NCI-H446 treated with DMSO at 0.1 percent for 48 hours (cell line): ENCODE measurements around the gene ERBB3.
A peak's percentile ranks its signal among the peaks of the same experiment; 100 is the strongest.

Experiments used
- DNase-seq: peaks from one replicate; lab custom pipeline; 2025; lab: John Stamatoyannopoulos, UW

The ERBB3 gene

DNA sequence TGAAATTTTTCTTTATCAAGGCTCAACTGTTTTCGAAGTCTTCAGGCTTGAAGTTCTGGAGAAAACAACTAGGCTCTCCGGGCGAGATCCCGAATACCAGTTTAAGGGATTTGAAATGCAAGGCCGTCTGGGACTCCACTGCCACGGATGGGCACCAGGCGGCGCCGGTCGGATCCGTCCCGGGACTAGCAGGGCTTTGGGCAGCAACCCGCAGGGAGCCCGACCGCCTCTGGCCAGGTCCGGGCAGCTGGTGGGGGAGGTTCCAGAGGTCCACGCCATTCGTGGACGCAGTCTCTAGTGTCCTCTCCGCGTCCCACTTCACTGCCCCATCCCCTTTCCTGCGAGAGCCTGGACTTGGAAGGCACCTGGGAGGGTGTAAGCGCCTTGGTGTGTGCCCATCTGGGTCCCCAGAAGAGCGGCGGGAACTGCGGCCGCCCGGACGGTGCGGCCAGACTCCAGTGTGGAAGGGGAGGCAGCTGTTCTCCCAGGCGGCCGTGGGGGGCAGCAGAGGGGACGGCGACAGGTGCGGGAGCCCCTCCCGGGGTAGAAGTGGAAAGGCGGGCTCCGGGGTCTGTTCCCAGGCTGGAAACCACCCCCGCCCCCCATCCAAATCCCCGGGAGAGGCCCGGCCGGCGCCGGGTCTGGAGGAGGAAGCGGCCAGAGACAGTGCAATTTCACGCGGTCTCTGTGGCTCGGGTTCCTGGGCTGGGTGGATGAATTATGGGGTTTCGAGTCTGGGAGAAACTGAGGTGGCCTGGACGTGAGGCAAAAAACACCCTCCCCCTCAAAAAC is 838 bp upstream of the ERBB3 start:
- peak; percentile 32 for DNase-seq

DNA sequence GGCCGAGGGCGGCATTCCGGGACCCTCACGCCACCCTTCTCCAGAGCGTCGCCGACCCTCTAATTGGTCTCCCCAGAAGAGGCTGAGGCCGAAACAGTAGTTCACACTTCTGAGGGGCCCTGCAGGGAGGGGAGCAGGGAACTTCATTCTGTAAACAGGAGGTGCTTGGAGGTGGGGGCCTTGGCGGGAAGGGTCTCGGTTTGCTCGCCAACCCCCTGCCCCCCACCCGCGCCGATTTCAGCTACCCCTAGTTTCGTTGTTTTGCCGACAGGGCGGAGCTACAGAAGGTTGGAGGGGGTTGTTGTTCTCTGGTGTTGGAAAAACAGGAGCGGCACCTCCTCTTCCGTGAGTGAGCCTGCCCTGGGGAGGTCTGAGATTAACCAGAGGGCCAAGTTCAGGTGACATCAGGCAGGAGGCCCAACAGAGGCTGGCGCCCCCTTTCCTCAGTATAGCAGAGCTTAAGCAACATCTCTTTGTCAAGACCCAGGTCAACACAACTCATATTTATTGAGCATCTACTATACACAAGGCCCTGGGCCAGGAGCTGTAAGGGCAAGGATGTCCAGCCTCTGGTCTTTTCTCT is 682 bp downstream of the ERBB3 start:
- no peak for DNase-seq

DNA sequence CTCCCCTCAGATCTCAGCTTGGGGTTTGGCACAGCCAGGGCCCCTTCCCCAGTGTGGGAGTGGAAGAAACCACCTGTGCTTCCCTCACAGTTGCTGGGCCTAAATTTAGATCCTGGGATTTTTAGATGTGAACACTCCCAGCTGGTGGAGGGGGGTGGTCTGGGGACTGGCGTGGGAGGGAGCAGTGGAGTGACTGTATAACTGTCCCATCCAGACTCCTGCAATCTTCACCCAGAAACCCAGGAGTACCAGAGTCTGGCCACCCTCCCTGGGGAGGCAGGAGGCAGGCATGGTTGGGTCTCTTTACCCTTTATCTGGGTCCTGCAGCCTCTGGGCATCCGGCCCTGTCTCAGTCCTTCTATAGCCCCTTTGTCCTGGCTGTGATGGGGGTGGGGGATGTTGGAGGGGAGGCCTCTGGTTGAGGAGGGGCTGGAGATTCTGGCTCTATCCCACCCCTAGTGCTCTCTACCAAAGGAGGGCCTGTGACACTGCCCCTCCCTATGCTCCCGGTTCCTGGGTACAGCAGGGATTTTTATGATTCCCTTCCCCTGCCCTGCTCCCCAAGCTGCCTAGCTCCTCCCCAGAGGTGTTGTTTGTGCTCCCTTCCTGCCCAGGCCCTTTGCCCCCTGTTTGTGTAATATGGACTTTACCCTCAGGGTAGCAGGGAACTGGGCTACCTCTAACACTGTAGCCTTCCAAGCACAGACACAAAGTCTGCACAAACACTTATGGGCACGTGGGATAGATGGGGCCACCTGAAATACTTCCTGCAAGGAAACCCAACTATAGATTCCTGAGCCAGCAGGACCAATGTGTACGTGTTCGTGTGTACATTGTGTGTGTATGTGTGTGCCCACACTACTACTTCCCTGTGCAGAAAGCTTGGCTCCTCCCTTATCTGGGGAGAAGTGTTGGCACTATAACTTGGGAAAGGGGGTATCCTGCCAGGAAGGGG is 1.7 kb downstream of the ERBB3 start:
- no peak for DNase-seq

DNA sequence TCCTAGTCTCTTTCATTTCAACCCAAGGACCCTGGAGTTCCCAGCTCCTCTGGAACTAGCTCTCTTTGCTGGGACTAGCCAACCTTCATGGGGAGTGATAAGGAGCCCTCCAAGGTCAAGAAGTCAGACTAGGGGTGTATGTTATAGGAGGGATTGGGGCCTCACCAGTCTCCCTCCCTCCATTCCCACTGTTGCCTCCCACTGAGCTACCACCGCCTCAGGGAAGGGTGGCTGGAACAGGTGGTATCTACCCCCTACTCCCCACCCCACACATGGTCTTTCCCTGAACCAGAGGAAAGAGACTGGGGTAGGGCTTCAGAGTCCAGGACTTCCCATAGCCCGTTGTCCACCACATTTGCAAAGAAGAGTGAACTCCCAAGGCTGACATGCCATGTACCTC is 2.4 kb downstream of the ERBB3 start:
- DNase-seq: no peak

DNA sequence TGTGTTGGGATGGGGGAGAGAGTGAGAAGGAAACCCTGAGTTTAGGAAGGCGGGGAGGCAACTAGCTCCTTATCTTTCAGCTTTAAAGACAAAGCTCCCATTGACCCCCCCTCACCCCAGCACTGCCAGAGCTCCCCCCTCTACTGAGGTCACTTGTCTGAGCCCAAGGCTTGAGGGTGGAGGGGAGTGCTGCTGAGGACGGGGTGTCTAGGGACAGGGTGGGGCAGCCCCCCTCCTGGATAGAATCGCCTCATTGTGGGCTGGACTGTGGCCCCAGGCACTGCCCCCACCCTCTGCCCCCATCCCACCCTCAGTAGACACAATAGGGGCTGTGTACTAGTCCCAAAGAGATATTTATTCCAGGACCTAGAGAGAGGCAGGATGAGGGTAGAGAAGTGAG is 3.0 kb downstream of the ERBB3 start:
- DNase-seq: no peak

DNA sequence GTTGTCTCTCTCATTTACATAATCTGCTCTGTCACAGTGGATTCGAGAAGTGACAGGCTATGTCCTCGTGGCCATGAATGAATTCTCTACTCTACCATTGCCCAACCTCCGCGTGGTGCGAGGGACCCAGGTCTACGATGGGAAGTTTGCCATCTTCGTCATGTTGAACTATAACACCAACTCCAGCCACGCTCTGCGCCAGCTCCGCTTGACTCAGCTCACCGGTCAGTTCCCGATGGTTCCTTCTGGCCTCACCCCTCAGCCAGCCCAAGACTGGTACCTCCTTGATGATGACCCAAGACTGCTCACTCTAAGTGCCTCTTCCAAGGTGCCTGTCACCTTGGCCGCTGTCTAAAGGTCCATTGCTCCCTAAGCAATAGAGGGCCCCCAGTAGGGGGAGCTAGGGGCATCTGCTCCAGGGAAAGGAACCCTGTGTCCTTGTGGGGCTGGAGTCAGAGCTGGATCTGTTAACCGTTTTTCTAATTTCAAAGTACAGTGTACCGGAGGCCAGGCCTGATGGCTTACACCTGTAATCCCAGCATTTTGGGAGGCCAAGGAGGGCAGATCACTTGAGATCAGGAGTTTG is 5.1 kb downstream of the ERBB3 start:
- DNase-seq: no peak

DNA sequence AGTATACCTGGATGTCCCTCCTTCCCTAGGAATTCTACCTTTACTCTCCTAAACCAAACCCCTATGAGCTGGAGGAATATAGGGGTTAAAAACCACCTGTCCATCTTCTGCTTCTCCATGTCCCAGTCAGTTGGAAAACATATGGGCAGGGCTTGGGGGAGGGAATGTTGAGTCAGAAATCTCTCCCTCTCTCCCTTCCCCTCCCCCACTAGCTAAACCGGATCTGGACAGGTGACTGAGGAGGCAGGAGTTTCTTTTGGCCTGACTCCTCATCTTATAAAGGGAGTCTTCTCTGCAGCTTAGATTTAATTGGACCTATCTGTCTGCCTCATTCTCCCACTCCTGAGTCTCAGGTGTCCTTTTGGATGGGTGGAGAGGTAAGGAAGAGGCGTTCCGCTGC is 6.1 kb downstream of the ERBB3 start:
- no peak for DNase-seq

DNA sequence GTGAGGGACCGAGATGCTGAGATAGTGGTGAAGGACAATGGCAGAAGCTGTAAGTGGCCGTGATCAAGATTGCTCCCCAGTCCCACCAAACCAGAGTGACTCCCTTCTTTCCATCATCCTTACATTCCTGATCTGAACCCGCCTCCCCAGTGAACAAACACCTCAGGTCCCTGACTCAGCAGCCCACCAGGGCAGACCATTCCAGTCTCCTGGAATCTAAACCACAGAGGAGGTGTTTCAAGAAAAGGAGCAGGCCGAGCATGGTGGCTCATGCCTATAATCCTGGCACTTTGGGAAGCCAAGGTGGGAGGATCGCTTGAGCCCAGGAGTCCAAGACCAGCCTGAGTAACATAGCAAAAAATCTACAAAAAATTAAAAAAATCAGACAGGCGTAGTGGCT is 6.6 kb downstream of the ERBB3 start:
- no peak for DNase-seq

DNA sequence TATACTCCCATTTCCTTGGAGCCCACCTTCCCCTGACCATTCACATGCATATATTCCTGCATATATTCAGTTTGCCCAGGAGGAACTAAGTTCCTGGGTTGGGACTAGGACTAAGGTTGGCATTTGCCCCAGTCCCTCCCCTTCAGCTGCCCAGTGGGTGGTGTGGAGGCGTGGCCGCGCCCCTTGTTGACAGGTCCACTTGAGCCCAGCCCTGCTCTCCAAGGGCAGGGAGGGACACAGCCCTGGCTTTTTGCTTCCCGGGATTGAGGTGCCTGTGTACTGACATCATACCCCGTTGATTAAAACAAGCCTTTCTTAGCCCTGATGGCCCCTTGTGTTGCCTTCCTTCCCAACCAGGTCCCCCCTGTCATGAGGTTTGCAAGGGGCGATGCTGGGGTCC is 7.3 kb downstream of the ERBB3 start:
- DNase-seq: no peak

DNA sequence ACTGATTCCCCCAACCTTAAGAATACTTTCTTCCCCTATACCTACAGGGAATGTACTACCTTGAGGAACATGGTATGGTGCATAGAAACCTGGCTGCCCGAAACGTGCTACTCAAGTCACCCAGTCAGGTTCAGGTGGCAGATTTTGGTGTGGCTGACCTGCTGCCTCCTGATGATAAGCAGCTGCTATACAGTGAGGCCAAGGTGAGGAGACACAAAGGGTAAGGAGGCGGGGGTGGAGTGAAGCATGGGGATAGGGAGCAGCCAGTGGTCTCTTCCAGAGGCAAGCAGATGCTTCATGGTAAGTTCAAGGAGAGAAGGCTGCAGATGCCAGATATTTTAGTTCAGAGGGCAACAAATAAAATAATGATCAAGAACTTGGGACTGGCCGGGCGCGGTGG is 17.8 kb downstream of the ERBB3 start:
- DNase-seq: no peak

DNA sequence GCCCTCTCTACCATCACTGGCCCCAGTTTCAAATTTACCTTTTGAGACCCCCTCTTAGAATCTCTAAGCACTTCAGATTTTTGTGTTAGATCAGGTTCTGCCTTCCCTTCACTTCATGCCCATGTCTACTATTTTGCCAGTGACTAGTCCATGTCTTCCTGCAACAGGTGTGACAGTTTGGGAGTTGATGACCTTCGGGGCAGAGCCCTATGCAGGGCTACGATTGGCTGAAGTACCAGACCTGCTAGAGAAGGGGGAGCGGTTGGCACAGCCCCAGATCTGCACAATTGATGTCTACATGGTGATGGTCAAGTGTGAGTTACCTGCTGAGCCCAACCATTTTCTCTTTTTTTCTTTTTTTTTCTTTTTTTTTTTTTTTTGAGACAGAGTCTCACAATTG is 18.6 kb downstream of the ERBB3 start:
- no peak for DNase-seq

DNA sequence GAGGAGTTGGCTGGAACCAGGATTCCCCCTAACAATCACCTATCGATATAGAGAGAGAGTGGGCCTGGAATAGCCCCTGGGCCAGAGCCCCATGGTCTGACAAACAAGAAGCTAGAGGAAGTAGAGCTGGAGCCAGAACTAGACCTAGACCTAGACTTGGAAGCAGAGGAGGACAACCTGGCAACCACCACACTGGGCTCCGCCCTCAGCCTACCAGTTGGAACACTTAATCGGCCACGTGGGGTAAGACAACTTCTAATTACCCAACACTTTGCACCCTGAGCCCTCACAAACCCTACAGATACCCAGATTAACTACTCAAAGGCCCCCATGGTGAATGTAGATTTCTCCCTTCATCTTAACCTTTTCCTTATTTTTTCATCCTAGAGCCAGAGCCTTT is 19.8 kb downstream of the ERBB3 start:
- DNase-seq: no peak

DNA sequence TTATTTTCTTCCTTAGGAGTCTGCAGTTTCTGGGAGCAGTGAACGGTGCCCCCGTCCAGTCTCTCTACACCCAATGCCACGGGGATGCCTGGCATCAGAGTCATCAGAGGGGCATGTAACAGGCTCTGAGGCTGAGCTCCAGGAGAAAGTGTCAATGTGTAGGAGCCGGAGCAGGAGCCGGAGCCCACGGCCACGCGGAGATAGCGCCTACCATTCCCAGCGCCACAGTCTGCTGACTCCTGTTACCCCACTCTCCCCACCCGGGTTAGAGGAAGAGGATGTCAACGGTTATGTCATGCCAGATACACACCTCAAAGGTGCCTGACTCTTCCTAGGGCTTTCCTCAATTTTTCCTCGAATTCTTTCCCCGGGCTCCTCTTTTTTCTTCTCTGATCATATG is 21.1 kb downstream of the ERBB3 start:
- no peak for DNase-seq

DNA sequence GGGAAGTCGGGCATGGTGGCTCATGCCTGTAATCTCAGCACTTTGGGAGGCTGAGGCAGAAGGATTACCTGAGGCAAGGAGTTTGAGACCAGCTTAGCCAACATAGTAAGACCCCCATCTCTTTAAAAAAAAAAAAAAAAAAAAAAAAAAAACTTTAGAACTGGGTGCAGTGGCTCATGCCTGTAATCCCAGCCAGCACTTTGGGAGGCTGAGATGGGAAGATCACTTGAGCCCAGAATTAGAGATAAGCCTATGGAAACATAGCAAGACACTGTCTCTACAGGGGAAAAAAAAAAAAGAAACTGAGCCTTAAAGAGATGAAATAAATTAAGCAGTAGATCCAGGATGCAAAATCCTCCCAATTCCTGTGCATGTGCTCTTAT is 22.7 kb downstream of the ERBB3 start:
- DNase-seq: no peak

DNA sequence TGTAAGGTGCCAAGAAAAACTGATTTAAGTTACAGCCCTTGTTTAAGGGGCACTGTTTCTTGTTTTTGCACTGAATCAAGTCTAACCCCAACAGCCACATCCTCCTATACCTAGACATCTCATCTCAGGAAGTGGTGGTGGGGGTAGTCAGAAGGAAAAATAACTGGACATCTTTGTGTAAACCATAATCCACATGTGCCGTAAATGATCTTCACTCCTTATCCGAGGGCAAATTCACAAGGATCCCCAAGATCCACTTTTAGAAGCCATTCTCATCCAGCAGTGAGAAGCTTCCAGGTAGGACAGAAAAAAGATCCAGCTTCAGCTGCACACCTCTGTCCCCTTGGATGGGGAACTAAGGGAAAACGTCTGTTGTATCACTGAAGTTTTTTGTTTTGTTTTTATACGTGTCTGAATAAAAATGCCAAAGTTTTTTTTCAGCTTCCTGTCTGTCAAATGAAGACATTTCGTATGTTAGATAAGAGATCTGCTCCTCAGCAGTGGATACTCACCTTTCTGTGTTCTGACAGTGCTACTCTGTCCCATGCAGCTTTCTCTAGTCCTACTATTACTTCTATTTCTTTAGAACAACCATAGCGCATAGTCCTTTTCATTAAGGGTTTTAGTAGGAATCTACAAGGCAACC is 23.2 kb downstream of the ERBB3 start:
- no peak for DNase-seq

DNA sequence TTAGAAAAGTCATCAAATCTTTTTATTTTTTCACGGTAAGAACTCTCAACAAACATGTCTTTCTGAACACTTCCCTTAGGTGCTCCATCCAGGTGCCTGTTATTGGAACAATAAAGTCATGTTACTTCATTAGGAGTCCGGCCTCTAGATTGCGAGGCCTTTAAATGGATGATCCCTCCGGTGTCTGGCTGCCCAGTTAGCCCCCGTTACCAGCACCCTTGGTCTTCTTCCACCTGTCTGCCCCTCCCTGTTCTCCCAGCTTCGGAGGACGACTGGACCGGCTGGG is 23.8 kb downstream of the ERBB3 start:
- peak; percentile 50 for DNase-seq

DNA sequence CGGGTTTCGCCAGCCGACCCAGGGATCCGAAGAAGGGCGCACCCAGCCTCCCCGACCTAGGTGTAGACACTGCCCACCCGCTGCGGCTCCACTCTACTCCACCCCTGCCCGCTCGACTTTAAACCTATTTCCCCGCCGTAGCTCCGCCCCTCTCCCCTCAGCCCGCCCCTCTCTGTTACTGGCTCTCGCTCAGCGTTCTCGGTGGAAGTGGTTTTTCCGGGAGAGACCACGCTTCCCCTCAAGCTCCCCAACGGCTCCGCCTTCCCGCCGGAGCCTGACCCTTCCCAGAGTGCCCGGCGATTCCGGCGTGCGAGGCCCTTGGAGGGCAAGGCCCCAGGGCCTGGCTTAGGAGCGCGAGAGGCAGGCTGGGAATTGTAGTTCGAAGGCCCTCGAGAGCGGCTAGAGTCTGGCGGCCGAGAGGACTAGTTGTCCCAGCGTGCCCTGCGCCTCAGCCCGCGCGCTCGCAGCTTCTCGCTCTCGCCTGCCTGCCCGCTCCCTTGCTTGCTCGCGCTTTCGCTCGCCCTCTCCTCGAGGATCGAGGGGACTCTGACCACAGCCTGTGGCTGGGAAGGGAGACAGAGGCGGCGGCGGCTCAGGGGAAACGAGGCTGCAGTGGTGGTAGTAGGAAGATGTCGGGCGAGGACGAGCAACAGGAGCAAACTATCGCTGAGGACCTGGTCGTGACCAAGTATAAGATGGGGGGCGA is 24.3 kb downstream of the ERBB3 start, which contains the start of gene PA2G4:
Gene PA2G4, plus strand, starts transcription at position 451 of the 706 bp plus-strand sequence. Its CDS starts 179 bp downstream, at position 630.
- peak; percentile 97 for DNase-seq

DNA sequence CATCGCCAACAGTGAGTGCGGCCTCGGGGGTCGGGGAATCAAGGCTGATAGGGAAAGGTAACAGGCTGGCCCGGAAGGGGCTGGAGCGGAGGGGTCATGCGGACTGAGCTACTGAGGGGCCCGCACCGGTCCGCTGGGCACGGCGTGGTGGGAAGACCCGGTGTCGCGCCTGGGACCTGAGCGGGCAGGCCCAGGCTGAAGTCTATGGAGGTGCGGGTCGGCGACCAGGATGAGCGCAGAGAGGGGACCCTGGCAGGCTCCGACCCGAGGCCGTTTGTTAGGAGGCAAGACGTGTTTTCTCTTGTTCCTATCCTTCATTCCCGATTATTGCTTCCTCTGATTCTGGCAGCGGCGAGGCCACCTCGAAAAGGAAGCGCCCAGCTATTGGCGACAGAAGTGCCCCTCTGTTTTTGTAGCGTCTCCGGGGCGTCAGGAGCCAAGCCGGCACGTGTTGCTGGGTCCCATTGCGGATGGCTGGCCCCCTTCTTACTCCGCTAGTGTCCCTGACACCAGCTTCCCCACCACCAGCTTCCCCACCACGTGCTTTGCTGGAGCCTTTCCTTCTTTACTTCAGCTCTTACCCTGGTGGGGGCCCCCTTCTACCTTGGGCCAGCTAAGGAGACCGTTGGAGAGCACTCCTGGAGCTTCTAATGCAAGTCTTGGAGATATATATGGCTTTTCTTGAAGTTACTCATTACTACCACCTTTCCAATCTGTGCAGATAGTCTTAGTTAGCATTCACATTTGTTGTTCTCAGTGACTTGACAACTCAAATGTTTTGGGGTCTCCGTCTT is 25.0 kb downstream of the ERBB3 start:
- no peak for DNase-seq

DNA sequence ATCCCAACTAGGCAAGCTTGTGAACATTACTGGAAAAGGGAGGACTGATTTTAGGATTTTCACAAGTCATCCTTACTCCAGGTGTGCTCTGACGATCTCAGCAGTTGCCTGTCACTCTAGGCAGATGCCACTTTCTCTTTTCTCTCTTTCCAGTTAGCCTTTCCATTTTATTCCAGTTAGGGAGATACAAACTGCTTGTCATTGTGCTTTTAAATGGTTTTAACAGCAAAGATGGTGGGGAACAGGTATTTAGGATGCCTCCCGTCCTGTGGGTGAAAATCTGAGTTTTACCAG is 25.6 kb downstream of the ERBB3 start:
- DNase-seq: no peak

DNA sequence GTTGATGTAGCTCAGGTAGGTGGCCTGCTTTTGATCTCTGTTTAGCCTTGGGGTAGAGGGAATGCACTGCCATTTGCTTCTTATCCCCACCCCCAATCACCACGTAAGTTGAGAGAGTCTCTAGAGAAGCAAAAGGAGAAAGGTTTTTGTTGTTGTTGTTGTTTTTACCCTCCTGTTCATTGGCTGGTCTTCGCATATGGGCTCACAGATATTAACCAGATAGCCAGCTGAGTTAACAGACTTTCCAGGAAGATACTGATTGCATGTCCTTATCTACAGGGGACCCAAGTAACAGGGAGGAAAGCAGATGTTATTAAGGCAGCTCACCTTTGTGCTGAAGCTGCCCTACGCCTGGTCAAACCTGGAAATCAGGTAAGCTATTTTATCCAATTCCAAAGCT is 27.3 kb downstream of the ERBB3 start:
- DNase-seq: no peak

DNA sequence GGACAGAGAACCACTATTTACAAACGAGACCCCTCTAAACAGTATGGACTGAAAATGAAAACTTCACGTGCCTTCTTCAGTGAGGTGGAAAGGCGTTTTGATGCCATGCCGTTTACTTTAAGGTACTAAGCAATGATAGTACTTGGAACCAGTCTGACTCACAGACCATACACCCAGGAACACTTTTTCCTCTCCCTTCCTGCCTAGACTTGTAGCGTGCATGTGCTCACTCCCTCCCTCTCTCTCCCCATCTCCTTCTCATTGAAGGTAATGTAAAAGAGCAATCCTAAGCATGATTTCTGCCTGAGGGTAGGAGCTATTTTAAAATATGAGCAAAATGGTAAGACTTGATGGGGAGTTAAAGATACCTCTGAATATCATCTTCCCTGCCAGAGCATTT is 30.6 kb downstream of the ERBB3 start:
- DNase-seq: no peak
